ENCODE results near the gene SPSB2.

DNA sequence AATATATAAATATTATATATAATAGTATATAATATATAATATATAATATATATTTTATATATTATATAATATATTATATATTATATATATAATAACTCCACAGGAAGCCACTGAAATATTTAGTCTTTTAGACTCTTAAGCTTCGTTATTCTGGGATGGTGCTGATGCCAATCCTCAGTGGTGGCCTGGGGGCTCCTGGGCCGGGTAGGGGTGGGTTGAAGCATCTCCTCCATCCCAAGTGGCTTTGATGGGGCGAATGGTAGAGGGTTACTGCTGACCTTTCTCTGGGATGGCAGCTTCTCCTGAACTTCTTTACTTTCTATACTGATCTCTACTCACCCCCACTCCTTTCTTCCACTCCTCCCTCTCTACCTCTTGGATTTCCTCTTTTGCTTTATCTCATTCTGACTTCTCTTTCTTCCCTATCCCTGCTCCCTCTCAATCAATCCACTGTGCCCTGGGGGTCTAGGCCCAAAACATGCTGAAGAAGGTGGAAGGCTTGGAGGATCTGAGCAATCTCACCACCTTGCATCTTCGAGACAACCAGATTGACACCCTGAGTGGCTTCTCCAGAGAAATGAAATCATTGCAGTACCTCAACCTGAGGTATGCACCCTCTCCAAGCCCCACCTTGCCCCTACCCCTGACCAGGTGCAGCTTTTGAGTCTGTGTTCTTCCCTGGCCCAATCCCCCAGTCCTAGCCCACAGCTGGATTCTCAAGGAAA is 36.5 kb upstream of the SPSB2 start:
- TF ChIP-seq, protein P1, sequence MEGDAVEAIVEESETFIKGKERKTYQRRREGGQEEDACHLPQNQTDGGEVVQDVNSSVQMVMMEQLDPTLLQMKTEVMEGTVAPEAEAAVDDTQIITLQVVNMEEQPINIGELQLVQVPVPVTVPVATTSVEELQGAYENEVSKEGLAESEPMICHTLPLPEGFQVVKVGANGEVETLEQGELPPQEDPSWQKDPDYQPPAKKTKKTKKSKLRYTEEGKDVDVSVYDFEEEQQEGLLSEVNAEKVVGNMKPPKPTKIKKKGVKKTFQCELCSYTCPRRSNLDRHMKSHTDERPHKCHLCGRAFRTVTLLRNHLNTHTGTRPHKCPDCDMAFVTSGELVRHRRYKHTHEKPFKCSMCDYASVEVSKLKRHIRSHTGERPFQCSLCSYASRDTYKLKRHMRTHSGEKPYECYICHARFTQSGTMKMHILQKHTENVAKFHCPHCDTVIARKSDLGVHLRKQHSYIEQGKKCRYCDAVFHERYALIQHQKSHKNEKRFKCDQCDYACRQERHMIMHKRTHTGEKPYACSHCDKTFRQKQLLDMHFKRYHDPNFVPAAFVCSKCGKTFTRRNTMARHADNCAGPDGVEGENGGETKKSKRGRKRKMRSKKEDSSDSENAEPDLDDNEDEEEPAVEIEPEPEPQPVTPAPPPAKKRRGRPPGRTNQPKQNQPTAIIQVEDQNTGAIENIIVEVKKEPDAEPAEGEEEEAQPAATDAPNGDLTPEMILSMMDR (IDR thresholded peaks at IDR 0.05; ENCODE audit: low read length): no peak
- TF ChIP-seq EZH2 (optimal IDR thresholded peaks at IDR 0.05; ENCODE audit: low read depth, low read length) (no peak), EZH2phosphoT487 (IDR thresholded peaks at IDR 0.05; ENCODE audit: low read length) (no peak)
